Measurements from ENCODE around the gene CD27. TPM values are rescaled to one million over a fixed set of nuclear protein-coding genes. Genes with fewer than 3 reads are reported as not detected.

Gene CD27
- total and polyA plus RNA-seq, 2 of the 13 experiments (the other 11 are each of a cell fraction or from before 2014, with no cell fraction given) = 0.12 TPM; not detected in 1

DNA sequence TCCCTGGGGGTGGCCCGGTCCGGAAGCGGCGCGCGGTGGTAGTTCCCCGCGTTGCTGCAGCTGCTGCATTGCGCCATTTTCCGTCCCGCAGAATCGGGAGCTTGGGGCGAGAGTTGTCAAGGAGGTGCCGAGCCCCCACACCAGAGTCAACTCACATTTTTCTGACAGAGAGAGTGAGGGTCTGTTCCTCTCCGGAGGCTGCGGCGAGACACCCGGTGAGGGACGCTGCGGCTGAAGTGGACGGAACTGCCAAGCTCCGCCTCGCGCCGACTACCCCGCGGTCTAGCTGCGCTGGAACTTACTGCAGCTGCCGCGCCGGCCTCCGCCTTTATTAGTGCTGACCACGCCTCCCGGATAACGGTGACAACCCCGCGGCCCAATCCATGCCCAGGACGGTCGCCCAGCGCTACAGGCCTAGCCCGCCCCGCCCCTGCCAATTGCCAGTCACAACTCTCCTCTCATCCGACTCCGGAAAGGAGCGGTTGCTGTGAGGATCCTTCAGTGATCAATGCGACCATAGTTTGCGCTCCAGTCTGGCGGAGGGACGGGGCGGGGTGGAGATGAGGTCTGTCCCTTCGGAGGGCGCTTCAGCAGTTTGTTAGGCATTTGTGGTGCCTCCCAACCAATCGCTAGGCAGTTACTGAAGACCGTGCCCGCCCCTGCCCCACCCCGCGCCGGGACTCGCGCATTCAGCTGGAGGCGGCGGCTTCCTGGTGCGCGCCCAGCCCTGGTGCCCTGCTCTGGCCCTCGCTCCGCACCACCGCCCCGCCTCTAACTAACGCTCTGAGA, 25.8 kb downstream of the CD27 start, which contains the start of gene VAMP1 (continued):
- TF ChIP-seq DR1 (CRISPR knock-in tag; IDR thresholded peaks at IDR 0.05) (peak; percentile 99), GATA4 (IDR thresholded peaks at IDR 0.05; ENCODE audit: borderline replicate concordance, low read depth) (peak; percentile 90), ZNF670 (CRISPR knock-in tag; IDR thresholded peaks at IDR 0.05; ENCODE audit: borderline replicate concordance) (peak; percentile 66; the same call in 1 of the 2 replicates), ADNP (CRISPR knock-in tag; IDR thresholded peaks at IDR 0.05) (no peak), NFYB (CRISPR knock-in tag; IDR thresholded peaks at IDR 0.05) (peak; percentile 90), KAT7 (CRISPR knock-in tag; IDR thresholded peaks at IDR 0.05; ENCODE audit: borderline replicate concordance) (peak; percentile 59; the same call in 1 of the 2 replicates), CBFB (CRISPR knock-in tag; IDR thresholded peaks at IDR 0.05) (peak; percentile 74), ZNF160 (CRISPR knock-in tag; IDR thresholded peaks at IDR 0.05) (peak; percentile 90), ZFP36 (IDR thresholded peaks at IDR 0.05; ENCODE audit: borderline replicate concordance, low read depth, low read length, partially characterized antibody) (no peak), ZNF24 (IDR thresholded peaks at IDR 0.05) (no peak), IRX3 (CRISPR knock-in tag; IDR thresholded peaks at IDR 0.05; ENCODE audit: borderline replicate concordance, low read depth) (no peak), EED (CRISPR knock-in tag; IDR thresholded peaks at IDR 0.05) (no peak; the same call in 1 of the 2 replicates), ZKSCAN5 (CRISPR knock-in tag; IDR thresholded peaks at IDR 0.05) (no peak), NFKBIZ (CRISPR knock-in tag; IDR thresholded peaks at IDR 0.05) (peak; percentile 73), SOX6 (IDR thresholded peaks at IDR 0.05) (no peak), SOX6 (CRISPR knock-in tag; IDR thresholded peaks at IDR 0.05) (peak; percentile 73; the same call in 1 of the 2 replicates), WIZ (CRISPR knock-in tag; IDR thresholded peaks at IDR 0.05) (no peak)
- TF ChIP-seq, protein P1, sequence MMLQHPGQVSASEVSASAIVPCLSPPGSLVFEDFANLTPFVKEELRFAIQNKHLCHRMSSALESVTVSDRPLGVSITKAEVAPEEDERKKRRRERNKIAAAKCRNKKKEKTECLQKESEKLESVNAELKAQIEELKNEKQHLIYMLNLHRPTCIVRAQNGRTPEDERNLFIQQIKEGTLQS (CRISPR knock-in tag; IDR thresholded peaks at IDR 0.05) = peak; percentile 47; the same call in 1 of the 2 replicates
- TF ChIP-seq, protein P2, sequence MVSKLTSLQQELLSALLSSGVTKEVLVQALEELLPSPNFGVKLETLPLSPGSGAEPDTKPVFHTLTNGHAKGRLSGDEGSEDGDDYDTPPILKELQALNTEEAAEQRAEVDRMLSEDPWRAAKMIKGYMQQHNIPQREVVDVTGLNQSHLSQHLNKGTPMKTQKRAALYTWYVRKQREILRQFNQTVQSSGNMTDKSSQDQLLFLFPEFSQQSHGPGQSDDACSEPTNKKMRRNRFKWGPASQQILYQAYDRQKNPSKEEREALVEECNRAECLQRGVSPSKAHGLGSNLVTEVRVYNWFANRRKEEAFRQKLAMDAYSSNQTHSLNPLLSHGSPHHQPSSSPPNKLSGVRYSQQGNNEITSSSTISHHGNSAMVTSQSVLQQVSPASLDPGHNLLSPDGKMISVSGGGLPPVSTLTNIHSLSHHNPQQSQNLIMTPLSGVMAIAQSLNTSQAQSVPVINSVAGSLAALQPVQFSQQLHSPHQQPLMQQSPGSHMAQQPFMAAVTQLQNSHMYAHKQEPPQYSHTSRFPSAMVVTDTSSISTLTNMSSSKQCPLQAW (CRISPR knock-in tag; IDR thresholded peaks at IDR 0.05) = peak; percentile 92; the same call in 1 of the 2 replicates
- TF ChIP-seq, protein P3, sequence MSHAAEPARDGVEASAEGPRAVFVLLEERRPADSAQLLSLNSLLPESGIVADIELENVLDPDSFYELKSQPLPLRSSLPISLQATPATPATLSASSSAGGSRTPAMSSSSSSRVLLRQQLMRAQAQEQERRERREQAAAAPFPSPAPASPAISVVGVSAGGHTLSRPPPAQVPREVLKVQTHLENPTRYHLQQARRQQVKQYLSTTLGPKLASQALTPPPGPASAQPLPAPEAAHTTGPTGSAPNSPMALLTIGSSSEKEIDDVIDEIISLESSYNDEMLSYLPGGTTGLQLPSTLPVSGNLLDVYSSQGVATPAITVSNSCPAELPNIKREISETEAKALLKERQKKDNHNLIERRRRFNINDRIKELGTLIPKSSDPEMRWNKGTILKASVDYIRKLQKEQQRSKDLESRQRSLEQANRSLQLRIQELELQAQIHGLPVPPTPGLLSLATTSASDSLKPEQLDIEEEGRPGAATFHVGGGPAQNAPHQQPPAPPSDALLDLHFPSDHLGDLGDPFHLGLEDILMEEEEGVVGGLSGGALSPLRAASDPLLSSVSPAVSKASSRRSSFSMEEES (CRISPR knock-in tag; IDR thresholded peaks at IDR 0.05) = 0 out of 2 replicates have a peak, but pooled peaks have one; percentile 7
- TF ChIP-seq, protein P4, sequence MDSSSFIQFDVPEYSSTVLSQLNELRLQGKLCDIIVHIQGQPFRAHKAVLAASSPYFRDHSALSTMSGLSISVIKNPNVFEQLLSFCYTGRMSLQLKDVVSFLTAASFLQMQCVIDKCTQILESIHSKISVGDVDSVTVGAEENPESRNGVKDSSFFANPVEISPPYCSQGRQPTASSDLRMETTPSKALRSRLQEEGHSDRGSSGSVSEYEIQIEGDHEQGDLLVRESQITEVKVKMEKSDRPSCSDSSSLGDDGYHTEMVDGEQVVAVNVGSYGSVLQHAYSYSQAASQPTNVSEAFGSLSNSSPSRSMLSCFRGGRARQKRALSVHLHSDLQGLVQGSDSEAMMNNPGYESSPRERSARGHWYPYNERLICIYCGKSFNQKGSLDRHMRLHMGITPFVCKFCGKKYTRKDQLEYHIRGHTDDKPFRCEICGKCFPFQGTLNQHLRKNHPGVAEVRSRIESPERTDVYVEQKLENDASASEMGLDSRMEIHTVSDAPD (CRISPR knock-in tag; IDR thresholded peaks at IDR 0.05) = peak; percentile 12
- TF ChIP-seq, protein P5, sequence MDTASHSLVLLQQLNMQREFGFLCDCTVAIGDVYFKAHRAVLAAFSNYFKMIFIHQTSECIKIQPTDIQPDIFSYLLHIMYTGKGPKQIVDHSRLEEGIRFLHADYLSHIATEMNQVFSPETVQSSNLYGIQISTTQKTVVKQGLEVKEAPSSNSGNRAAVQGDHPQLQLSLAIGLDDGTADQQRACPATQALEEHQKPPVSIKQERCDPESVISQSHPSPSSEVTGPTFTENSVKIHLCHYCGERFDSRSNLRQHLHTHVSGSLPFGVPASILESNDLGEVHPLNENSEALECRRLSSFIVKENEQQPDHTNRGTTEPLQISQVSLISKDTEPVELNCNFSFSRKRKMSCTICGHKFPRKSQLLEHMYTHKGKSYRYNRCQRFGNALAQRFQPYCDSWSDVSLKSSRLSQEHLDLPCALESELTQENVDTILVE (CRISPR knock-in tag; IDR thresholded peaks at IDR 0.05) = no peak
- TF ChIP-seq, protein P6, sequence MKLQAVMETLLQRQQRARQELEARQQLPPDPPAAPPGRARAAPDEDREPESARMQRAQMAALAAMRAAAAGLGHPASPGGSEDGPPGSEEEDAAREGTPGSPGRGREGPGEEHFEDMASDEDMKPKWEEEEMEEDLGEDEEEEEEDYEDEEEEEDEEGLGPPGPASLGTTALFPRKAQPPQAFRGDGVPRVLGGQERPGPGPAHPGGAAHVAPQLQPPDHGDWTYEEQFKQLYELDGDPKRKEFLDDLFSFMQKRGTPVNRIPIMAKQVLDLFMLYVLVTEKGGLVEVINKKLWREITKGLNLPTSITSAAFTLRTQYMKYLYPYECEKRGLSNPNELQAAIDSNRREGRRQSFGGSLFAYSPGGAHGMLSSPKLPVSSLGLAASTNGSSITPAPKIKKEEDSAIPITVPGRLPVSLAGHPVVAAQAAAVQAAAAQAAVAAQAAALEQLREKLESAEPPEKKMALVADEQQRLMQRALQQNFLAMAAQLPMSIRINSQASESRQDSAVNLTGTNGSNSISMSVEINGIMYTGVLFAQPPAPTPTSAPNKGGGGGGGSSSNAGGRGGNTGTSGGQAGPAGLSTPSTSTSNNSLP (IDR thresholded peaks at IDR 0.05; ENCODE audit: low read depth, low read length) = no peak
